ENCODE measurements around the gene NT5C3B.

NT5C3B gene

GRCh38 chr17:41818024-41818423 lies 18.0 kb downstream of the NT5C3B start:
- Histone ChIP-seq H3K4me1 (ENCODE audit: insufficient read depth, low read length) (peaks cover 18% of the 10 kb centered on the region; the same call in 1 of the 2 replicates), H3K9ac (ENCODE audit: low read depth, low read length) (no peak overlapping the region), H3K9me3 (ENCODE audit: insufficient read depth, low read depth, low read length) (no peaks in the 10 kb centered on the region), H3K36me3 (ENCODE audit: insufficient read depth, low read depth, low read length) (peaks cover 40% of the 10 kb centered on the region), H3K4me3 (ENCODE audit: low read length) (no peak overlapping the region), H3K27me3 (ENCODE audit: insufficient read depth, low read length) (no peaks in the 10 kb centered on the region), H3K27ac (ENCODE audit: low read length) (no peak overlapping the region)

- Histone ChIP-seq H3K4me3 (ENCODE audit: low read length) (no peak overlapping the region), H3K27ac (ENCODE audit: low read length) (no peak overlapping the region), H3K27me3 (ENCODE audit: insufficient read depth, low read length) (no peaks in the 10 kb centered on the region), H3K36me3 (ENCODE audit: insufficient read depth, low read depth, low read length) (peaks cover 33% of the 10 kb centered on the region), H3K9me3 (ENCODE audit: insufficient read depth, low read depth, low read length) (no peaks in the 10 kb centered on the region), H3K4me1 (ENCODE audit: insufficient read depth, low read length) (peaks cover 18% of the 10 kb centered on the region; the same call in 1 of the 2 replicates), H3K9ac (ENCODE audit: low read depth, low read length) (no peak overlapping the region)
Observed at GRCh38 chr17:41816637-41817320, 19.3 kb downstream of the NT5C3B start.

GRCh38 chr17:41814195-41814594 lies 21.8 kb downstream of the NT5C3B start:
- H3K4me3 ChIP-seq (ENCODE audit: low read length), result peak overlapping the region; percentile 90
- peaks cover 19% of the 10 kb centered on the region for H3K36me3 ChIP-seq (ENCODE audit: insufficient read depth, low read depth, low read length)
- peaks cover 14% of the 10 kb centered on the region; the same call in 1 of the 2 replicates for H3K4me1 ChIP-seq (ENCODE audit: insufficient read depth, low read length)
- no peak overlapping the region for H3K27ac ChIP-seq (ENCODE audit: low read length)
- H3K9ac ChIP-seq (ENCODE audit: low read depth, low read length), result peak overlapping the region; percentile 93; the same call in 1 of the 2 replicates
- H3K27me3 ChIP-seq (ENCODE audit: insufficient read depth, low read length), result peaks cover 9% of the 10 kb centered on the region
- no peaks in the 10 kb centered on the region for H3K9me3 ChIP-seq (ENCODE audit: insufficient read depth, low read depth, low read length)

GRCh38 chr17:41813699-41814124 lies 22.3 kb downstream of the NT5C3B start:
- H3K27me3 ChIP-seq (ENCODE audit: insufficient read depth, low read length), result peaks cover 9% of the 10 kb centered on the region
- H3K9me3 ChIP-seq (ENCODE audit: insufficient read depth, low read depth, low read length), result no peaks in the 10 kb centered on the region
- H3K36me3 ChIP-seq (ENCODE audit: insufficient read depth, low read depth, low read length), result peaks cover 16% of the 10 kb centered on the region
- peak overlapping the region; percentile 89 for H3K27ac ChIP-seq (ENCODE audit: low read length)
- peak overlapping the region; percentile 93; the same call in 1 of the 2 replicates for H3K9ac ChIP-seq (ENCODE audit: low read depth, low read length)
- H3K4me3 ChIP-seq (ENCODE audit: low read length), result peak overlapping the region; percentile 90
- peaks cover 10% of the 10 kb centered on the region; the same call in 1 of the 2 replicates for H3K4me1 ChIP-seq (ENCODE audit: insufficient read depth, low read length)

- Histone ChIP-seq H3K9ac (ENCODE audit: low read depth, low read length) (peak overlapping the region; percentile 93), H3K27ac (ENCODE audit: low read length) (peak overlapping the region; percentile 89), H3K4me1 (ENCODE audit: insufficient read depth, low read length) (peaks cover 10% of the 10 kb centered on the region; the same call in 1 of the 2 replicates), H3K9me3 (ENCODE audit: insufficient read depth, low read depth, low read length) (no peaks in the 10 kb centered on the region), H3K27me3 (ENCODE audit: insufficient read depth, low read length) (peaks cover 9% of the 10 kb centered on the region), H3K36me3 (ENCODE audit: insufficient read depth, low read depth, low read length) (peaks cover 13% of the 10 kb centered on the region), H3K4me3 (ENCODE audit: low read length) (peak overlapping the region; percentile 90)
Observed at GRCh38 chr17:41813152-41813680, 22.8 kb downstream of the NT5C3B start.

GRCh38 chr17:41812381-41813151 lies 23.5 kb downstream of the NT5C3B start, which contains the start of gene FKBP10:
Gene FKBP10 (plus strand): TSS chr17:41813004. CDS start chr17:41813035, 31 bp downstream.
- Histone ChIP-seq H3K9me3 (ENCODE audit: insufficient read depth, low read depth, low read length) (no peaks in the 10 kb centered on the region), H3K4me3 (ENCODE audit: low read length) (peak within 1 kb of the TSS; percentile 90), H3K9ac (ENCODE audit: low read depth, low read length) (peak within 1 kb of the TSS; percentile 93), H3K36me3 (ENCODE audit: insufficient read depth, low read depth, low read length) (peaks cover 6% of the 10 kb centered on the region), H3K27ac (ENCODE audit: low read length) (peak within 1 kb of the TSS; percentile 89), H3K4me1 (ENCODE audit: insufficient read depth, low read length) (peaks cover 10% of the 10 kb centered on the region; the same call in 1 of the 2 replicates), H3K27me3 (ENCODE audit: insufficient read depth, low read length) (peaks cover 9% of the 10 kb centered on the region)

GRCh38 chr17:41811549-41812380 lies 24.3 kb downstream of the NT5C3B start, which contains the start of gene P3H4:
Gene P3H4 (minus strand): TSS chr17:41811949. CDS start chr17:41811915, 34 bp downstream.
- Histone ChIP-seq H3K27ac (ENCODE audit: low read length) (peak within 1 kb of the TSS; percentile 48), H3K4me3 (ENCODE audit: low read length) (peak within 1 kb of the TSS; percentile 90), H3K27me3 (ENCODE audit: insufficient read depth, low read length) (peaks cover 9% of the 10 kb centered on the region), H3K9ac (ENCODE audit: low read depth, low read length) (peak within 1 kb of the TSS; percentile 93; the same call in 1 of the 2 replicates), H3K4me1 (ENCODE audit: insufficient read depth, low read length) (peaks cover 10% of the 10 kb centered on the region; the same call in 1 of the 2 replicates), H3K36me3 (ENCODE audit: insufficient read depth, low read depth, low read length) (peaks cover 5% of the 10 kb centered on the region), H3K9me3 (ENCODE audit: insufficient read depth, low read depth, low read length) (no peaks in the 10 kb centered on the region)

- no peak overlapping the region for H3K27ac ChIP-seq (ENCODE audit: low read length)
- peaks cover 6% of the 10 kb centered on the region for H3K36me3 ChIP-seq (ENCODE audit: insufficient read depth, low read depth, low read length)
- H3K4me1 ChIP-seq (ENCODE audit: insufficient read depth, low read length), result peaks cover 10% of the 10 kb centered on the region; the same call in 1 of the 2 replicates
- H3K27me3 ChIP-seq (ENCODE audit: insufficient read depth, low read length), result peaks cover 9% of the 10 kb centered on the region
- peak overlapping the region; percentile 90 for H3K4me3 ChIP-seq (ENCODE audit: low read length)
- no peaks in the 10 kb centered on the region for H3K9me3 ChIP-seq (ENCODE audit: insufficient read depth, low read depth, low read length)
- H3K9ac ChIP-seq (ENCODE audit: low read depth, low read length), result peak overlapping the region; percentile 93; the same call in 1 of the 2 replicates
Observed at GRCh38 chr17:41810659-41811548, 25.1 kb downstream of the NT5C3B start.

GRCh38 chr17:41806685-41807445 lies 29.2 kb downstream of the NT5C3B start:
- H3K27ac ChIP-seq (ENCODE audit: low read length), result no peak overlapping the region
- no peak overlapping the region for H3K9ac ChIP-seq (ENCODE audit: low read depth, low read length)
- no peaks in the 10 kb centered on the region for H3K9me3 ChIP-seq (ENCODE audit: insufficient read depth, low read depth, low read length)
- peaks cover 11% of the 10 kb centered on the region for H3K36me3 ChIP-seq (ENCODE audit: insufficient read depth, low read depth, low read length)
- peaks cover 4% of the 10 kb centered on the region; the same call in 1 of the 2 replicates for H3K4me1 ChIP-seq (ENCODE audit: insufficient read depth, low read length)
- H3K27me3 ChIP-seq (ENCODE audit: insufficient read depth, low read length), result peaks cover 9% of the 10 kb centered on the region
- no peak overlapping the region for H3K4me3 ChIP-seq (ENCODE audit: low read length)
